Measurements from ENCODE around the gene ABCD3.
"Not testable (repeated sequence)": the region's sequence is repeated elsewhere in the genome, so short reads cannot be mapped to it uniquely, and the experiment has no call there.

The ABCD3 gene

GRCh38 chr1:94416901-94417727, 1.1 kb upstream of the ABCD3 start:
- DNase-seq: no peak

GRCh38 chr1:94417728-94417977, 536 bp upstream of the ABCD3 start:
- no peak for DNase-seq

DNA sequence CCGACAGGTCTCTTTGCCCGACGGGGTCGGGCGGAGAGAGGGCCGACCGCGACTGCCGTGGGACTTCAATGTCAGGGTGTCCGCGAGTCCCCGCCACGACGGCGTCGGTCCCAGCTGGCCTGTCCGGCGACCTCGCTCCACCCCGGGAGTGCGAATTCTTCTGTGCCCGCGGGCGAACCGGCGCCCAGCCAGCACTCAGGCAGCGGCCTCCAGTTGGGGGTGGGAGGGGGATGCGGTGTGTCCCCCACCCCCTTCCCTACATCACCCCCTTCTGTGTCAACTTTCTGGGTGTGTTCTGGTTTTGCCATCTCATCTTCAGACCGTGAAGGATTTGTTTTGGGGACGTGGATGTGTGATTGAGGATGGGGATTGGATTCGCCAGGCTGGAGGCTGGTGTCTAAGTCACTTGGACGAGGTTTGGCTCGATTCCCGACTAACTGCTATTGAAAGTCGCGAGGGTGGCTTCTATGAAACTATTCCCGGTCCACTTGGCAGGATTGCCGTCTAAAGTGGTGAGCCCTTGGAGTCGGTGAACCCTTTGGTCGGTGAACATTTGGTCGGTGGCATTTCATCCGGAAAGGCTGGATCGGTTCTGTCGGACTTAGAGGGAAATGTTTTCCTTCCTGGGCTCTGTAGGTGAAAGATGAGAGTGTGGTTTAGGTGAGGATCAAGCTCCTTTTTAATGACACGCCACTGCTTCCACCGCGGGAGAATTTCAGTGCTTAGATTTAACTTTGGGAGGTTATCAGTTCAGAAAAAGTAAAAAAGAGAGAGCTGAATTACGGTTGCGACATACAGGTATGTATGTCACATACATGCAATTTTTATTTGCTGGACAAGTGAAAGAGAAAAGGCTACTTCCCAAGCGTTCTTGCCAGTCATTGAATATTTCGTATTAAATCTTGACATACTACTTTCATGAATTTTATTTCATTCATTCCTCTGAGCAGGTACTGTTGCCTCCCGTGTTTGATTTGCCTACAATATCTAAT, 771 bp downstream of the ABCD3 start:
- DNase-seq: peak; percentile 36

DNA sequence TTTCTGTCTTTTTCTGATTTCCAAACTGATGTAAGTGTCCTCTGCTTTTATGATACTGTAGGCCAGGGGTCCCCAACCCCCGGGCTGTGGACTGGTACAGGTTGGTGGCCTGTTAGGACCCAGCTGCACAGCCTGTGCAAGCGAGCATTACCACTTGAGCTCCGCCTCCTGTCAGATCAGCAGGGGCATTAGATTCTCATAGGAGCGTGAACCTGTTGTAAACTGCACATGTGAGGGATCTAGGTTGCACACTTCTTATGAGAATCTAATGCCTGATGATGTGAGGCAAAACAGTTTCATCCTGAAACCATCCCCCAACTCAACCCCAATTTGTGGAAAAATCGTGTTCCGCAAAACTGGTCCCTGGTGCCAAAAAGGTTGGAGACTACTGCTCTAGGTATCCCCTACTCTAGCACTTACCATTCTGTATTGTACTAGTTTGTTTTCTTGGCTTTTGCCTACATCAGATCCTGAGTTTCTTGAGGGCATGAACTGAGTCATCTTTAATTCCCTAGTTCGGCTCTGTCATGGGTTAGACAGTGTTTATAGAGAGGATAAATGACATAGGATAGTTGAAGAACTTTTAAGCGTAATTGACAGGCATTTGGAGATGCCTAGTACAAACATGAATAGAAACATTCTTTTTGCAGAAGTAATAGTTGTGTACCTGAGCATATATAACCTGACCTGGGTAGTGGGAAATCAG, 4.1 kb downstream of the ABCD3 start:
- DNase-seq: no peak

GRCh38 chr1:94425821-94426484, 7.8 kb downstream of the ABCD3 start:
- no peak for DNase-seq

DNA sequence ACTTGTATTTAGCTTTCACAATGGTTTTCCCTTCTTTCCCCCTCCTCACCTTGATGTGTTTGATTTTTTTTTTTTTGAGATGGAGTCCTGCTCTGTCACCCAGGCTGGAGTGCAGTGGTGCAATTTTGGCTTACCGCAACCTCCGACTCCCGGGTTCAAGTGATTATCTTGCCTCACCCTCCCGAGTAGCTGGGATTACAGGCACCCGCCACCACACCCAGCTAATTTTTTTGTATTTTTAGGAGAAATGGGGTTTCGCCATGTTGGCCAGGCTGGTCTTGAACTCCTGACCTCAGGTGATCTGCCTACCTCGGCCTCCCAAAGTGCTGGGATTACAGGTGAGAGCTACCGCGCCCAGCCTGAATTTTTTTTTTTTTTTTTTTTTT, 8.3 kb downstream of the ABCD3 start:
- DNase-seq: not testable (repeated sequence)

GRCh38 chr1:94428441-94428840, 10.3 kb downstream of the ABCD3 start:
- no peak for DNase-seq

DNA sequence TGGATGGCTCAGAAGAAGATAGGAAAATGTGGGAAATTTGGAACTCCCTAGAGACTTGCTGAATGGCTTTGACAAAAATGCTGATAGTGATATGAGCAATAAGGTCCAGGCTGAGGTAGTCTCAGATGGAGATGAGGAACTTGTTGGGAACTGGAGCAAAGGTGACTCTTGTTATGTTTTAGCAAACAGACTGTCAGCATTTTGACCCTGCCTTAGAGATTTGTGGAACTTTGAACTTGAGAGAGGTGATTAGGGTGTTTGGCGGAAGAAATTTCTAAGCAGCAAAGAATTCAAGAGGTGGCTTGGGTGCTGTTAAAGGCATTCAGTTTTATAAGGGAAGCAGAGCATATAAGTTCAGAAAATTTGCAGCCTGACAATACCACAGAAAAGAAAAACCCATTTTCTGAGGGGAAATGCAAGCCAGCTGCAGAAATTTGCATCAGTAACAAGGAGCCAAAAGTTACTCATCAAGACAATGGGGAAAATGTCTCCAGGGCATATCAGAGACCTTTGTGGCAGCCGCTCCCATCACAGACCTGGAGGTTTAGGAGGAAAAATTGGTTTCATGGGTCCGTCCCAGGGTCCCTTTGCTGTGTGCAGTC, 10.8 kb downstream of the ABCD3 start:
- not testable (repeated sequence) for DNase-seq

- DNase-seq: not testable (repeated sequence)
Measured at GRCh38 chr1:94430066-94430465, 11.9 kb downstream of the ABCD3 start.

DNA sequence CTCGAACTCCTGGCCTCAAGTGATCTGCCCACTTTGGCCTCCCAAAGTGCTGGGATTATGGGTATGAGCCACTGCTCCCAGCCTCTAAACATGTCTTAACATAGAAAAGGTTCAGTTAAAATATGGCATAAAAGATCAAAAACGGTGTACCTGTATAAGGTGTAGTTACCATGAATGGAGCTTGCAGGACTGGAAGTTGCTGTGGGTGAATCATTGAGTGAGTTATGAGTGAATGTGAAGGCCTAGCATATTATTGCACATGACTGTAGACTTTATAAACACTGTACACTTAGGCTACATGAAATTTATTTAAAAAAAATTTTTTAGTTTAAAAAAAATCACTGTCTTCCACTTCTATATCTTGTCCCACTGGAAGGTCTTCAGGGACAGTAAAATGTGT, 15.7 kb downstream of the ABCD3 start:
- DNase-seq: no peak

- no peak for DNase-seq
Measured at GRCh38 chr1:94434365-94435045, 16.3 kb downstream of the ABCD3 start.

DNA sequence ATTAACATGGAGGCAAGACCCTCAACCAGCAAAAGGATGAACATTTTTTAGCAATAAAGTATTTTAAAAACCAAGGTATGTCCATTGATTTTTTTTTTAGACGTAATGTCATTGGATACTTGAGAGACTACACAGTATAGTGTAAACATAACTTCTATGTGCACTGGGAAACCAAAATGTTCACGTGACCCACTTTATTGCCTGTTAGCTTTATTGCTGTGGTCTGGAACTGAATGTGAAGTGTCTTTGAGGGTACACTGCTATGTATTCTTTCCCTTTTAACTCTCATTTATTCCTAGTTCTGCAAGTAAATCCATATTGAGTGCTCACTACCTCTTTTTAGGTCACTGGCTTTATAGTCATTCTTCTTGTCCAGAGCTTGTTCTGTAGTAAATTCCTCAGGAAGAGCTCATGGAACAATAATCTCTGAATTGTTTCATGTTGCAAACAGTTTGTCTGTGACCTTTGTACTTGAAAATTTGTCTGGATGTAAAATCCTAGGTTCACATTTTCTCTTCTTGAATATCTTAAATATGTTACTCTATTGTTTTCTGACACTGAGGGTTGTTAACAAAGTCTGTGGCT, 20.6 kb downstream of the ABCD3 start:
- DNase-seq: no peak

- DNase-seq: no peak
Measured at GRCh38 chr1:94440088-94440487, 21.9 kb downstream of the ABCD3 start.

- DNase-seq: not testable (repeated sequence)
Measured at GRCh38 chr1:94443067-94443466, 24.9 kb downstream of the ABCD3 start.

DNA sequence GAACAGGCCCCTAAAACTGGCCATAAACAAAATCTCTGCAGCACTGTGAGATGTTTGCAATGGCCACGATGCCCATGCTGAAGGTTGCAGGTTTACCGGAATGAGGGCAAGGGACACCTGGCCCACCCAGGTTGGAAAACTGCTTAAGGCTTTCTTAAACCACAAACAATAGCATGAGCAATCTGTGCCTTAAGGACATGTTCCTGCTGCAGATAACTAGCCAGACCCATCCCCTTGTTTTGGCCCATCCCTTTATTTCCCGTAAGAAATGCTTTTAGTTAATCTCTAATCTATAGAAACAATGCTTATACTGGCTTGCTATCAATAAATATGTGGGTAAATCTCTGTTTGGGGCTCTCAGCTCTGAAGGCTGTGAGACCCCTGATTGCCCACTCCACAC, 26.6 kb downstream of the ABCD3 start:
- not testable (repeated sequence) for DNase-seq

GRCh38 chr1:94445733-94446132, 27.5 kb downstream of the ABCD3 start:
- not testable (repeated sequence) for DNase-seq

- DNase-seq: not testable (repeated sequence)
Measured at GRCh38 chr1:94446177-94446576, 28.0 kb downstream of the ABCD3 start.

- not testable (repeated sequence) for DNase-seq
Measured at GRCh38 chr1:94448741-94449140, 30.6 kb downstream of the ABCD3 start.

DNA sequence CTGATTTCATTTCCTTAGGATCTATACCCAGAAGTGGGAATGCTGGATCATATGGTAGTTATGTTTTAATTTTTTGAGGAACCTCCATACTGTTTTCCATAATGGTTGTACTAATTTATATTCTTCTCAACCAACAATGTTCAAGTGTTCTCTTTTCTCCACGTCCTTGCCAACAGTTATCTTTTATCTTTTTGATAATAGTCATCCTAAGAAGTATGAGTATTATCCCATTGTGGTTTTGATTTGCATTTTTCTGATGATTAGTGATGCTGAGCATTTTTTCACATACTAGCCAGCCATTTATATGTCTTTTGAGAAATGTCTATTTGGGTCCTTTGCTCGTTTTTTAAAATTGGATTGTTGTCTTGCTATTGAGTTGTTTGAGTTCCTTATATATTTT, 38.5 kb downstream of the ABCD3 start:
- DNase-seq: no peak

- DNase-seq: no peak
Measured at GRCh38 chr1:94462606-94463005, 44.4 kb downstream of the ABCD3 start.

- no peak for DNase-seq
Measured at GRCh38 chr1:94463056-94463764, 45.0 kb downstream of the ABCD3 start.

Measured in RPMI8226 (cell line).